PFSK-1 (cell line): ENCODE measurements around the gene SAMD10.

Experiments
- FOXP2 ChIP-seq: optimal IDR thresholded peaks from 2 replicates; pipeline ENCODE3; 2011; ENCODE audit warnings: borderline replicate concordance, control low read depth, inconsistent platforms; ENCODE audit not compliant: insufficient read depth; ENCODE audit errors: extremely low read length, extremely low read depth
- POLR2AphosphoS5 ChIP-seq: IDR thresholded peaks from 2 replicates; pipeline ENCODE4 v1.6.1; 2012; ENCODE audit warnings: low read depth, mild to moderate bottlenecking, control low read depth, low read length, moderate library complexity
- REST ChIP-seq, 2 experiments: IDR thresholded peaks; 2 replicates each; pipeline versions ENCODE4 v1.6.1 to v1.8.0; 2011 to 2012; ENCODE audit warnings: low read depth in 2 of 2, low read length in 2 of 2, control low read depth in 1 of 2, inconsistent platforms in 1 of 2, mild to moderate bottlenecking in 1 of 2, moderate library complexity in 1 of 2; ENCODE audit not compliant: insufficient read depth in 1 of 2
- SIN3A ChIP-seq: IDR thresholded peaks from 2 replicates; pipeline ENCODE4 v1.6.1; 2012; ENCODE audit warnings: mild to moderate bottlenecking, low read length, moderate library complexity, borderline replicate concordance; ENCODE audit not compliant: insufficient read depth
- TAF1 ChIP-seq: IDR thresholded peaks from 2 replicates; pipeline ENCODE4 v1.6.1; 2012; ENCODE audit warnings: low read length, control low read depth, borderline replicate concordance; ENCODE audit not compliant: insufficient read depth

Gene SAMD10

DNA sequence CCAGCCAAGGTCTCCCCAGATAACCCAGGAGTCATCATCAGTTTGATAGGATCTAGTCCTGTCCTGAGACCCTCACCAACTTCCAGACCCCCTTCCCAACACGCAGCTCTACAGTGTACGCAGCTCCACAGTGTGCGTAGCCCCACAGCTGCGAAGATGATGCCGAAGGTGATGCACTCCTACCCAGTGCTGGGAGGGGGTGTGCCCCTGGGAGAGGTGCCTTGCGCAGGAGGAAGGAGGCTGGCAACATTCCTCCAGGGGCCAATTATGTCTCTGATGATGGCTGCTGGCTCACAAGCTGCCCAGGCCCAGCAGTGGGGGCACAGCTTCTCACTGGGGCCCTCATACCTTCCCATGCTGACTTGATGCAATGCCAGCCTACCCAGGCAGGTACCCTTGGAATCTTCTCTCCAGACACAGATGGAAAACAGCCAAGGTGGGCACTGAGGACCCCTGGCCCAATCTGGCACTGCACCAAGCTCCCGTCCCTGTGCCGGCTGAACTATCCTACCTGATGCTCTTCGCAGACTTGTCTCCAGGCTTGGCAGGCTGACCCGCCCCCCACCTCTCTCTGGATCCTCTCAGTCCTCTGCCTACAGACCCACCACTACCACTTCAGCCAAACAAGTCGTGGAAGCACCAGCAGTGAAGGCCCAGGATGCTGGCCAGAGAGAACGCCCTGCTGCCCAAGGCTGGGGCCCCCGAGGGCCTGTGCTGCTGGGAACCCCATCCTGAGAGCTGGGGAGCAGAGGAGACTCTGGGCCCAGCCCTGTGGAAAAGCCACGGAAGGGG lies 11.1 kb downstream of the SAMD10 start:
- TF ChIP-seq TAF1 (no peak), POLR2AphosphoS5 (no peak), REST (IDR thresholded peaks at IDR 0.05; ENCODE audit: insufficient read depth in 1 of 2, low read depth in 2 of 2, low read length in 2 of 2) (no peak), SIN3A (no peak), FOXP2 (no peak)

- no peak for TF ChIP-seq FOXP2
- TF ChIP-seq SIN3A = no peak
- no peak for TF ChIP-seq REST (IDR thresholded peaks at IDR 0.05; ENCODE audit: insufficient read depth in 1 of 2, low read depth in 2 of 2, low read length in 2 of 2)
- no peak for TF ChIP-seq TAF1
- no peak for TF ChIP-seq POLR2AphosphoS5
These were observed 11.9 kb downstream of the SAMD10 start for GRCh38 chr20:63967330-63968135.

DNA sequence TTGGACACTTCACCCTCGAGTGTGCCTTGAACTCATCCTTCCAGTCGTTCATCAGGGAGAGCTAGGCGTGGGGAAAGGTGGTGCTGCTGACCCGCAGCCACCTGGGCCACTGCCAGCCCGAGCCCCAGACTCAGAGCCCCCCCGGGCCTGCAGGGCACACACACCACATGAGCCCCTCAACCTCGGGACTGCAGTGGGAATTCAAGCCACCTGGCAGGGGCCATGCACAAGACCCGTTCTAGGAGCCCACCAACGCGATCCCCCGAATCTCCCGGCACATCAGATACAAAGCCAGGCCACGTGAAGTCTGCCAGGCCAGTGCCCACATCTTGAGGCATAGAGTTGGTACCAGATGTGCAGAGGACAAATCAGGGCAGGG lies 12.5 kb downstream of the SAMD10 start:
- TF ChIP-seq SIN3A (no peak), TAF1 (no peak), REST (IDR thresholded peaks at IDR 0.05; ENCODE audit: insufficient read depth in 1 of 2, low read depth in 2 of 2, low read length in 2 of 2) (no peak), POLR2AphosphoS5 (no peak), FOXP2 (no peak)

GRCh38 chr20:63966172-63966943 lies 13.1 kb downstream of the SAMD10 start:
- TF ChIP-seq POLR2AphosphoS5 (no peak), FOXP2 (no peak), SIN3A (no peak), REST (IDR thresholded peaks at IDR 0.05; ENCODE audit: insufficient read depth in 1 of 2, low read depth in 2 of 2, low read length in 2 of 2) (no peak), TAF1 (no peak)
